Uterus (tissue), 2 donors: ENCODE data around the gene TUBA4A.

ENCODE experiments used
- POLR2A ChIP-seq, 2 donors: fragments of 450-650 bp; IDR thresholded peaks; one replicate each; pipeline ENCODE4 v1.6.1; 2016; ENCODE audit warnings: antibody characterized with exemption in 2 of 2, mild to moderate bottlenecking in 1 of 2, moderate library complexity in 1 of 2
- TF ChIP-seq, protein P1 (sequence below), 4 experiments: fragments of 200-600 bp in 2 of 4; fragments of 450-650 bp in 2 of 4; sonication (generic) in 2 of 4; IDR thresholded peaks; one replicate each; pipeline ENCODE4 v1.5.1; 2016 to 2019; ENCODE audit warnings: antibody characterized with exemption in 4 of 4, mild to moderate bottlenecking in 2 of 4, moderate library complexity in 1 of 4

DNA sequence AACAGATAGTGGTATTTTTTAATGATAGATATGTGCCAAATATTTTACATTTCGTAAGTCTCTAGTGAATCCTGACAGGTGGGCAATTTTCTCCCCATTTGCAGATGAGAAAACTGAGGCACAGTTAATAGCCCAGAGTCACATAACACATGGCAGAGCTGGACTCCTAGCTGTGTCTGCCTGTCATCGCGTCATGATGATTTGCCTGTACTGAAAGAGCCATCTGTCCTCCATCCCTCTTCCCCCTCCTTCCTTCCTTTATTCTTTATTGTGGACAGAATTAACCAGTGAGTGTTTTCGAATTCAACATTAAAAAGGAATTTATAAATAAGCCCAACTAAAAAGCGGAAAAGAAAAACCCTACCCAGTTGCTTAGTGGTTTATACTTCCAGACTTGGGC lies 28.7 kb upstream of the TUBA4A start:
- TF ChIP-seq, protein P1, sequence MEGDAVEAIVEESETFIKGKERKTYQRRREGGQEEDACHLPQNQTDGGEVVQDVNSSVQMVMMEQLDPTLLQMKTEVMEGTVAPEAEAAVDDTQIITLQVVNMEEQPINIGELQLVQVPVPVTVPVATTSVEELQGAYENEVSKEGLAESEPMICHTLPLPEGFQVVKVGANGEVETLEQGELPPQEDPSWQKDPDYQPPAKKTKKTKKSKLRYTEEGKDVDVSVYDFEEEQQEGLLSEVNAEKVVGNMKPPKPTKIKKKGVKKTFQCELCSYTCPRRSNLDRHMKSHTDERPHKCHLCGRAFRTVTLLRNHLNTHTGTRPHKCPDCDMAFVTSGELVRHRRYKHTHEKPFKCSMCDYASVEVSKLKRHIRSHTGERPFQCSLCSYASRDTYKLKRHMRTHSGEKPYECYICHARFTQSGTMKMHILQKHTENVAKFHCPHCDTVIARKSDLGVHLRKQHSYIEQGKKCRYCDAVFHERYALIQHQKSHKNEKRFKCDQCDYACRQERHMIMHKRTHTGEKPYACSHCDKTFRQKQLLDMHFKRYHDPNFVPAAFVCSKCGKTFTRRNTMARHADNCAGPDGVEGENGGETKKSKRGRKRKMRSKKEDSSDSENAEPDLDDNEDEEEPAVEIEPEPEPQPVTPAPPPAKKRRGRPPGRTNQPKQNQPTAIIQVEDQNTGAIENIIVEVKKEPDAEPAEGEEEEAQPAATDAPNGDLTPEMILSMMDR (IDR thresholded peaks at IDR 0.05): no peak
- no peak for TF ChIP-seq POLR2A (IDR thresholded peaks at IDR 0.05)
